ENCODE data around the gene ADD2. TPM values are rescaled to one million over a fixed set of nuclear protein-coding genes. Genes with fewer than 3 reads are reported as not detected.

Gene ADD2
- total and polyA plus RNA-seq, 4 donors, result 0.08 to 156 (median 0.16) TPM; not detected in 1

GRCh38 chr2:70738159-70738558, 29.8 kb downstream of the ADD2 start:
- Histone ChIP-seq H3K4me1 (ENCODE audit: control insufficient read depth in 4 of 4, insufficient read depth in 4 of 4, low read length in 3 of 4) (no peaks in the 10 kb centered on the region), H3K9me3 (ENCODE audit: control insufficient read depth in 4 of 4, low read length in 3 of 4) (no peaks in the 10 kb centered on the region), H3K9ac (ENCODE audit: low read depth in 1 of 2, low read length in 2 of 2) (no peak overlapping the region), H3K27me3 (ENCODE audit: control insufficient read depth in 4 of 4, insufficient read depth in 4 of 4, low read length in 3 of 4) (peaks cover 0 to 9% (median 3%) of the 10 kb centered on the region in 4 donors), H3K27ac (ENCODE audit: low read depth in 1 of 2, low read length in 2 of 2) (no peak overlapping the region), H3K36me3 (ENCODE audit: control insufficient read depth in 4 of 4, insufficient read depth in 3 of 4, low read depth in 1 of 4, low read length in 3 of 4) (no peaks in the 10 kb centered on the region), H3K4me3 (ENCODE audit: low read depth in 1 of 3, low read length in 3 of 3) (no peak overlapping the region)
- DNase-seq (ENCODE audit: low spot score), result no peak
- TF ChIP-seq ATF3 (IDR thresholded peaks at IDR 0.05), result no peak
- no peak for TF ChIP-seq YY1 (IDR thresholded peaks at IDR 0.05)
- no peak for TF ChIP-seq MAX (IDR thresholded peaks at IDR 0.05)
- no peak for TF ChIP-seq ZBTB33 (IDR thresholded peaks at IDR 0.05)
- TF ChIP-seq RXRA (IDR thresholded peaks at IDR 0.05), result no peak
- 67% methylated on average over 2 of the region's 2 CpGs for WGBS

GRCh38 chr2:70735071-70735470, 32.9 kb downstream of the ADD2 start:
- peaks cover 0 to 9% (median 3%) of the 10 kb centered on the region in 4 donors for H3K27me3 ChIP-seq (ENCODE audit: control insufficient read depth in 4 of 4, insufficient read depth in 4 of 4, low read length in 3 of 4)
- 43% methylated on average over 2 of the region's 2 CpGs for WGBS
- no peak overlapping the region for H3K27ac ChIP-seq (ENCODE audit: low read depth in 1 of 2, low read length in 2 of 2)
- DNase-seq (ENCODE audit: low spot score), result no peak
- TF ChIP-seq RAD21 (IDR thresholded peaks at IDR 0.05) (no peak), SP1 (IDR thresholded peaks at IDR 0.05) (no peak), TAF1 (conservative IDR thresholded peaks at IDR 0.05) (no peak), FOXA1 (IDR thresholded peaks at IDR 0.05) (no peak), FOXA2 (IDR thresholded peaks at IDR 0.05) (no peak)
- H3K36me3 ChIP-seq (ENCODE audit: control insufficient read depth in 4 of 4, insufficient read depth in 3 of 4, low read depth in 1 of 4, low read length in 3 of 4), result no peaks in the 10 kb centered on the region
- H3K9ac ChIP-seq (ENCODE audit: low read depth in 1 of 2, low read length in 2 of 2), result no peak overlapping the region
- no peaks in the 10 kb centered on the region for H3K9me3 ChIP-seq (ENCODE audit: control insufficient read depth in 4 of 4, low read length in 3 of 4)
- no peaks in the 10 kb centered on the region for H3K4me1 ChIP-seq (ENCODE audit: control insufficient read depth in 4 of 4, insufficient read depth in 4 of 4, low read length in 3 of 4)
- no peak overlapping the region for H3K4me3 ChIP-seq (ENCODE audit: low read depth in 1 of 3, low read length in 3 of 3)

GRCh38 chr2:70733646-70734180, 34.3 kb downstream of the ADD2 start:
- H3K27me3 ChIP-seq (ENCODE audit: control insufficient read depth in 4 of 4, insufficient read depth in 4 of 4, low read length in 3 of 4), result peaks cover 0 to 9% (median 3%) of the 10 kb centered on the region in 4 donors
- TF ChIP-seq CTCF (IDR thresholded peaks at IDR 0.05; ENCODE audit: low read depth, low read length, missing input control), result no peak
- no peak for TF ChIP-seq HNF4A (conservative IDR thresholded peaks at IDR 0.05)
- TF ChIP-seq RAD21 (IDR thresholded peaks at IDR 0.05), result no peak
- no peak for TF ChIP-seq JUND (IDR thresholded peaks at IDR 0.05)
- TF ChIP-seq RXRA (IDR thresholded peaks at IDR 0.05), result no peak
- TF ChIP-seq EGR1 (IDR thresholded peaks at IDR 0.05; ENCODE audit: low read depth in 2 of 2), result no peak
- no peak for TF ChIP-seq HNF4G (IDR thresholded peaks at IDR 0.05)
- no peak for TF ChIP-seq MAX (IDR thresholded peaks at IDR 0.05)
- no peak for TF ChIP-seq YY1 (IDR thresholded peaks at IDR 0.05)
- H3K9me3 ChIP-seq (ENCODE audit: control insufficient read depth in 4 of 4, low read length in 3 of 4), result no peaks in the 10 kb centered on the region
- H3K9ac ChIP-seq (ENCODE audit: low read depth in 1 of 2, low read length in 2 of 2), result no peak overlapping the region
- H3K36me3 ChIP-seq (ENCODE audit: control insufficient read depth in 4 of 4, insufficient read depth in 3 of 4, low read depth in 1 of 4, low read length in 3 of 4), result no peaks in the 10 kb centered on the region
- no peak for DNase-seq (ENCODE audit: low spot score)
- no peak overlapping the region for H3K27ac ChIP-seq (ENCODE audit: low read depth in 1 of 2, low read length in 2 of 2)
- no peaks in the 10 kb centered on the region for H3K4me1 ChIP-seq (ENCODE audit: control insufficient read depth in 4 of 4, insufficient read depth in 4 of 4, low read length in 3 of 4)
- 46% methylated on average over 7 of the region's 7 CpGs for WGBS
- H3K4me3 ChIP-seq (ENCODE audit: low read depth in 1 of 3, low read length in 3 of 3), result no peak overlapping the region

All from liver (tissue), 9 donors.